GM19351 (cell line): ENCODE results near the gene MRPS10.
A peak's percentile ranks its signal among the peaks of the same experiment; 100 is the strongest.

Source experiments
- ATAC-seq: cut with Tn5 transposase; IDR thresholded peaks from one replicate; pipeline ENCODE4 v1.9.1; 2021; ENCODE audit warnings: mild to moderate bottlenecking, moderate library complexity; ENCODE audit not compliant: unreplicated experiment

Gene MRPS10

DNA sequence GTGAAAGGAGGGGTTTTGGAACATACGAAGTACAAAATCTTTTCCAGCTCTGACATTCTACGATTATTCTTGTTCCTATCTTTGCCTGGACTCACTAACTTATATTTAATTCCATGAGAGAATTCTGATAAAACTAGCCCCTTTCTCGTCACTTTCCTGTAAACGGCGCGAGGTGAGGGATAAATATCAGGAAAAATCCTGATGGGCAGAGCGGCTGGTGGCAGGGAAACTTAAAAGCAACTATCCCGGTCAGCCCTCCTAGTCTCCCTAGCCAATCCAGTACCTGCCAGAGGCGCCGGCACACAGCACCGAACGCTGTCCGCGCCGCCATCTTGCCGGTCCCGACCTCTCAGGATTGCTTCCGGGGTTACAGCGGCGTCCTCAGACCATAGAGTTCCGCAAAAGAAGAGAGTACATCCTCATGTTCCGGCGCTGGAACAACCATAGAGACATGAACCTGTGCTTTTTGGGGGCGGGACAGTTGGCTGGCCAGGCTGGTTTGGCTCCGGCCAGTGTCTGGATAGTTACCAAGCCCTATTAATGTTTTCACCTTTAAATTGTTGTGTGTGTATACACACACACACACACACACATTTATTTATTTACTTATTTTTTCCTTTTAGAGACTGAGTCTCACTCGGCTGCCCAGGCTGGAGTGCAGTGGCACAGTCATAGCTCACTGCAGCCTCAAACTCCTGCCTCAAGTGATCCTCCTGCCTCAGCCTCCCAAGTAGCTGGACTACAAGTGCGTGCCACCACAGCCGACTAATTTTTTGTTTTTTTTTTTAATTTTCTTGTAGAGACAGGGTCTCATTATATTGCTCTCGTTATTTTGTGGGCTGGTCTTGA, at the start of gene MRPS10:
TSS of gene MRPS10 (minus strand) at position 343 of the 849 bp plus-strand sequence. CDS start at position 331, 12 bp downstream.
- ATAC-seq = peak; percentile 96

DNA sequence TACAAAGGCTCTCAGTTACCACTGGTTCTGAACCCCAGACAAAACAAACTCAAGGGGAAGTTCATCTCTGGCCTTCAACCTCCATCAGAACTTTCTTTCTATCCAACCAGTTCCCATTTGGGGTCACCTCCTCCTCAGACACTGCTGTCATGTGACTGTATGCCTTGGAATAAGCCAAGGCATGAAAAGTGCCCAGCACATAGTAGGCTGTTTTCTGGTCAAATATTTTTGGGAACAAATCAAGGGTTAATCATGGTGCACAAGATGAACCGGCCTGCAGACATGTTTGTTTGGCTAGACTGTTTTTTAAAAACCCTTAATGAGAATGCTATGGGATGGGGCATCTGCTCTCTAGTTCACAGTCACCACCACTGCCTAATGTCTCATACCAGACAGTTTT, 48.9 kb upstream of the MRPS10 start:
- no peak for ATAC-seq

DNA sequence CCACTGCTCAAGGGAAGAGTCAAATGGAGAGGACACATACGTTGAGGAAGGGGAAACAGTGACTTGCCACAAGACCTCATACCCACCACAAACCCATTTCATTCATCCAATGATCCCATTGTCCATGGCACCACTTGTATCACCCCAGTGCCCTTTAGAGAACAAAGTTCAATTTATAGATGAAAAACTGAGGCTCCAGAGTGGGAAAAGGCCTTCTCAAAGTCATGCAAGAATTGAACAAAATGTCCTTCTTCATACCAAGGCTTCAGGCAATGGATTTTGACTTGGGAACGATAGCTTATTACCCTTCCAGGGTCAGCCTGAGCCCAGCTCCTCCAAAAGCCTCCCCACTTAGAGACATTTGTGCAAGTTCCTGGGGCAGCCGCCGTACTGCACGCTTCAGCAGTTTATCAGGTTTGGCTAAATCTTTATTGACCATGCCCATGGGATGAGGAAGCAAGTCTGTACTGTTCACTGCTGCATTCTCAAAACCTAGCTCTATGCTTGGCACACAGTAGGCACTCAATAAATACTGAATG, 47.3 kb upstream of the MRPS10 start:
- no peak for ATAC-seq

DNA sequence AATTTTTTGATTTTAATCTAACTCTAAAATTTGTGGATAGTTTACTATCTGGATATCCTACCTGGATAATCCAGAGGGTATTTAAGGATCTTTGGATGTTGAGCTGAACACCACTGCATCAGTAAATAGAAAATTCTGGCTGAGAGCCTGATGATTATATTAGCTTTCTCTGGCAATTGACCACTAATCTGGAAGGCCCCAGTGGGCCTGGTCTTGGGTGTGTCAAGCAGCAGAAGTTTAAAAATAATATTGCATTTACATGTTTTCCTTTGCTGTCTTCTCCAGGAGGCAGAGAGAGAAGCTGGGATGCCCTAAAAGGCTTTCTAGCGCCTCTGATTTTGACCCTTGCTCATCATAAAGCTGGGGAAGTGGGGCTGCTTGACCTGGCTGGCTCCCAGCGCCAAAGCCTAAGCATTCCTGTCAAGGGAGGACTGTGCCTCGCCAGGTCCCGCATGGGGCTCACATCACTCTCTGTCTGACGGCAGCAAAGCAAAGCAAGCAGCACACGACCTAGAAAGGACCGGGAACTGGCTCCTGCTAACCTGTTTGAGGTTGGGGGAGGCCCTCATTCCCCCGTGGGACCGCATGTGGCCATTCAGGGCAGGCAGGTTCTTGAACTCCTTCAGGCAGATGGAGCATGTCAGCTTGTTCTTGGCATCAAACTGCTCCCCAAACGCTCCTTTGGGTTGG, 46.6 kb upstream of the MRPS10 start:
- ATAC-seq = no peak

DNA sequence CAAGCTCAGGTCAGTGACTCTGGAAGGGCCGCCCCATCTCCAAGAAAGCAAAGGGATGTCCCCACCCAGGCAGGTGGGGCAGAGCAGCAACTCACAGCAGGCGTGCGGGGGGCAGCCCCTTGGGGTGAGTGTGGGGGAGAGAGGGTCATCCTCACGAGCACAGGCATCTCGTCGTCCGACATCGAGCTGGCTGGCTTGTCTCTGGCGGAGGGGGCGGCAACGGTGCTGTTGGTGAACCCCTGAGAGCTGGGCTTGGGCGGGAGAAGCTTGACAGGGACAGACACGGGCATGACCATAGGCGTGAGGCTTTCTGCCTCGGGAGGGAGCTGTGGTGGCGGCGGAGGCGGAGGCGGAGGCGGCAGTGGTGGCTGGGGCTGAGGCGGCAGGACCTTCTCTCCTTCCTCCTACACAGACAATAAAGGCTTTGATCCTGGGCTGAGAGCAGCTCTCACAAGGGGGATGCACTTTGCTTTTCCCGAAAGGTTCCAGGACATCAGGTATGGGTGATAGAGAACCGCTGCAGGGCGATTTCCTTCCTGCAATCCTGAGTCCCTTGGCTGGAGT, 45.6 kb upstream of the MRPS10 start:
- no peak for ATAC-seq

DNA sequence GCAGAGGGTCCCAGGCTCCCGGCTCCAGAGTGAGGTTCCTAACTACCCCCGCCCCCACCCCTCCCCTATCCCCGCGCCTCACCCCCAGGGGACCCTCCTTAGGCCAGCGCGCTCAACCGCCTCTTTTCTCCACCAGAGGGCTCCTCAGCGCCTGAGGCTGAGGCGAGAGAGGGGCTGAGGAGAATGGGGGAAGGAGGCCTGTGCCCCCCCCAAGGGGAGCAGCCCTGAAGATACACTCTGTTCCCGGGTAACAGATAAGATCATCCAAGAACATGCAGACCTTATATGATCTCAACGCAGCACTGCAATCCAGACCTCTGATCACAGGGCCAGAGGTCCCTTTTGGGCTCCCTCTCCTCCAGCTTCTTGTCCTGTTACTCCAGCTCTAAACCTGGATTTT, 43.3 kb upstream of the MRPS10 start:
- ATAC-seq = no peak

DNA sequence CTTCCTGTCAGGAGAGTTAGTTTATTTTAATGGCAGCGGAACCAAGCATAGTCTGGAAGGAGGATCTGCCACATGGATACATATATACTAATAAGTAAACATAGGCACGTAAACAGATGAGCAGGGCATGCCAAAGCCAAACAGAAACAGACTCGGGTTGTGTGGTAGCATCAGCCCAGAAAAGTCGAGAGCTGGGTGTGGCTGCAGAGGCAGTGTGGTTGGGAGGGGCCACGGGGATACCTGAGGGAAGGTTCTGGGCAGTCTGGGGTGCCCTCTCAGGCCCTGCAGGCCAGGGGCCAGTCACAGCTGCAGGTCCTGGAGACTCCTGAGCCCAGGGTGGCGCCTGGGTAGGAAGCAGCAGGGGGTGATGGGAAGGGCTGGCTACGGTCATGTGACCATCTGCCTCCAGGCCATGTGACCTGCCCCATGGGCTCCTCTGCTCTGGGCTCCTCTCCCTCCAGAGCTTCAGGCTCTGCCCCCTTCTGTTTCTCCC, 42.8 kb upstream of the MRPS10 start:
- ATAC-seq = no peak

DNA sequence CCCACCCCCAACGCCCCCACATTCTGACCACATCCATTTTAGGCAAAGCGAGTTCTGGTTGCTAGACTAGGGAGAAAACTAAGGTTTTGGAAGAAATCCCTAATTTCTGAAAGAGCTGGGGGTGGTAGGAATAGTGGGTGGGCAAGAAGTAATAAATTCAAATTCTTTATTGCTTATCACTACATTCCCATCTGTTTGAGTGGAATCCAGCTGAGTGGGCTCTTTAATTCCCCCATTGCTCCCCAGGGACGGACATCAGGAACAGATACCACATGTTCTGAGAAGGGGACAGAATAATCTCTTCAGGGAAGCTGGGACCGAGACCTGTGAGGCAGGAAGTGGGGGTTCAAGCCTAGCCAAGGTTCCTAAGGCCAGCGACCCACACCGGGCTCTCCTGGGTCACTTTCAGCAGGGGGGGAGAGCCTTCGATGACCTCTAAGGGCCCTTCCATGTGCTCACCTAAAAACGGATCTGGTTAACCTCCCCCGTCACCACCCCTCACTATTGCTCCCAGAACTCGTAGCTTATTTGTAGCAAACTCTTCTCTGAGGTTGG, 42.3 kb upstream of the MRPS10 start:
- no peak for ATAC-seq

DNA sequence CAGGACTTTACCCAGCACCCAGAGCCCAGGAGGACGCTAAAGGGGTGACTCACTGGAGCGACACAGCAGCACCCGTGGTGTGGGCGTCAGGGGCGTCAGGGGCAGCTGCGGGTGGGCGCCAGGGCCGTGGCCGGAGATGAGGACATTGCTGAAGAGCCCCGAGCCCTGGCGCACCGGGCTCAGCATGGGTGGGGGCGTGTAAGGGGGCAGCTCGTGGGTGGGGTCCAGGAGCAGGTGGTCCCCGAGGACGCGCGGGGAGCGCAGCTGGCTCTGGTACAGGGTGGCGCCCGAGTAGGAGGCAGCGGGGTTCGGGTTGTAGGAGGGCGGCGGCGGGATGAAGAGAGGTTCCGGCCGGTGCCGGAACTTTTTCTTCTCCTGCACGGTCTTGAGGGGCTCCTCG, 41.6 kb upstream of the MRPS10 start:
- no peak for ATAC-seq

DNA sequence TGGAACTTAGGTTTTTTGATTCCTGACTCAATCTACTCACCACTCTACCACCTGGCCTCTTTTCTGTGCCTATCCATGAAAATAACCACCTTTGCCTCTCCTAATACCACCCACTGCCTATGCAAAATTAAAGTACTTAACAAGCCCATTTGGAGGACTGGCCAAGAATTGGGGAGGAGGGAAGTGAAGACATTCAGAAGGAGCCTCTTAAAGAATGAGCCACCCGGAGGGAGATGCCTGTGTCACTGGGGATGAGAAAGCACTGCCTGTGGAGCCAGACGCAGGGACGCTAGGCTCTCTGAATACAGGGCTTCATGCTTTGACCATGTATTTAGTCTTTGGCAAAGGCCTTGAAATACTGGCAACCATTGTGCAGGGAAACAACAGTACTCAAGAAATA, 40.0 kb upstream of the MRPS10 start:
- ATAC-seq = no peak

DNA sequence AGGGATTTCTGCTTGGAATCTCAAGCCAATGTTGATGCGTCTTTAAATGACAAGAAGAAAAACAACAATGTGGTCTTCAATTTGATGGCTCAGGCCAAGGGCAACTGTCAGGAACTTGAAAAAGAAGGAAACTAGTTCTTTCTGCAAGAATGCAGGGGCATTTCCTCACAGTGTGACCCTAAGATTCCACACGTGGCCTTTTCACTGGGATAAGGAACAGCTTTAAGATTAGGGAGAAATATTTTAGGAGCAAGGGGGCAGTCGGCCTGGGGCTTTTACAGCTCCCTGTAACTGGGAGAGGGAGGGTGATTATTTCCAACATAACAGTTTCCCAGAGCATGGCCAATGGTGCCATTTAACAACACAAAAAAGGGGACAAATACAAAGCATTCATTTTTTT, 39.4 kb upstream of the MRPS10 start:
- ATAC-seq = no peak

DNA sequence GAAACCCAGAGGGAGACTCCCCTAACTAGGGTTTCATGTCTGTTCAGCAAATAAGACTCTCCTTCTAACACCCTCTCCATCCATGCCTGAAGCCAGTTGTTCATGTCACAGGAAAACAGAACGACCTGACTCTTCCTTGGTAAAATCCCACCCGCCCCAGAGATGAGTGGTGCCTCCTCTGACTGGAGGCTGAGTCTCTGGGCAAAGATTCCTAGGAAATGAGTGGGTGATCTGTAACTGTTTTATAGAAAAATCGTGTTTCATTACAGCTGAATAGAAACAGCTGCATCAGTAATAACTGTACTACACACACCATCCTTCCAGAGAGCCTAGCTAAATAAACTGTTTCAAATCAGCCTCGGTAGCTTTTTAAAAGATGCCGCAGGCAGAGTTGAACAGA, 37.4 kb upstream of the MRPS10 start:
- ATAC-seq = no peak

DNA sequence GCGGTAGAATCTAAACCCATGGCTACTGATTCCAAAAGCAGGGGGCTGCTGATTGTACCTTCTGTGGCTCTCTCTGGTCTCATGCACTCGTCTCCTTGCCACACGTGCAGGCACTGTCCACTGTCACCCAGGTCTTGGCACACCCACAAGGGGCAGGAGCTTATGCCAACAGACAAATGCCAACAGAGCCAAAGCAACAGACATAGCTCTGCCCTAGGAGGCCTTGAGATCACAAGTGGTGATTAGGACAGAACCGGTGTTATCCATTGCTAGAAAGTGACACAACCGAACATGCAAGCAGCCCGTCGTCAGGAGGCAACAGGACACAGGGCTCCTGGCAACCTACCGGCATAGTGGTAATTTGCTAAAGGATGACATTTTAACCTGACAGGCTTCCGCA, 36.8 kb upstream of the MRPS10 start:
- ATAC-seq = no peak

DNA sequence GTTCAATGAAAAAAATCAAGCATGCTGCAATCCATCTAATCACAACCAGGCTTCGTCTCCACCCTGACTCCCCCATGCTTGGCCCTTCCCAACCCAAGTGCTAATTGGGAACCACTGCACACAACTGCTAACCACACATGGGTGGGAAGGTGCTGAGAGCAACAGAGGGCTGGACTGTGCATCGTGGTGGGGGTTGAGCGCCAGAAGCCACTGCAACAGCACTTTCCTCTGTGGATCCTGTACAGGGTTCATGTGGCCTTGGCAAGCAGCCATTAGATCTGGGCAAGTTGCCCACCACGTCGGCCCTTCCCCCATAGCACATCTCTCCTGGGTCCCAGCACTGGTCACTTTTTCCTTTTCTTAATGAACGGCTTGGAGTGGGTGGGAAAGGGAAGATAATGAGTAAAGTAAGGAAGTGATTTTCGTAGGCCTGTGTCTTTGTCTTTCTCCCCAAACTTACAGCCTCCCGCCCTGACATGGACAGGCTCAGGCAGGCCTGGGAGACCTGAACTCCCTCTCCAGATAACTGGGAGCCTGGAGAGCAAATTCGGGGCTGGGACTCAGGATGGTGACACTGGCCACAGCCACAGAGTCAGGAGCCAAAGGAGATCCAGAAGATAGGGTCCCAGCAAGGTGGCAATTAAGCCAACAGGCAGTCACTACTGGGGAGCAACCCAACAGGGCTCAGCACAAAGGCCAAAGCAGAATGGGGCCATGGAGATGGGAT, 34.4 kb upstream of the MRPS10 start:
- no peak for ATAC-seq

DNA sequence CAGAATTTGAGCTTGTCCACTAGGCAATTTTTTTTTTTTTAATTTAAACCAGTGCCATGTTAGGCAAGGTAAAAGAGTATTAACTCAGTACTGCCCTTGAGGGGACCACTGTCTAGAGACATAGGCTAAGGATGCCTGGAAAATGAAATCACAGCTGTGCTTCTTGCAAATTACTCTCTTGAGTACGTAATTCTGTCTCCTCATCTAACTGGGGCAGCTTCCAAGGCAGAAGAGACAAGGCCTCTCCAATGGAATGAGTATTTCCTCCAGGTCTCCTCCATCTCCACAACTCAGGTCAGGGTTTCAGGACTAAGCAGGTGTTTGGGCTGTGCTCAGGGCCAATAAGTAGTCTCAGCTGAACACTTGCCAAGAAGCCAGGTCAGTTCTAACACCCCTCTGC, 33.8 kb upstream of the MRPS10 start:
- ATAC-seq = no peak

DNA sequence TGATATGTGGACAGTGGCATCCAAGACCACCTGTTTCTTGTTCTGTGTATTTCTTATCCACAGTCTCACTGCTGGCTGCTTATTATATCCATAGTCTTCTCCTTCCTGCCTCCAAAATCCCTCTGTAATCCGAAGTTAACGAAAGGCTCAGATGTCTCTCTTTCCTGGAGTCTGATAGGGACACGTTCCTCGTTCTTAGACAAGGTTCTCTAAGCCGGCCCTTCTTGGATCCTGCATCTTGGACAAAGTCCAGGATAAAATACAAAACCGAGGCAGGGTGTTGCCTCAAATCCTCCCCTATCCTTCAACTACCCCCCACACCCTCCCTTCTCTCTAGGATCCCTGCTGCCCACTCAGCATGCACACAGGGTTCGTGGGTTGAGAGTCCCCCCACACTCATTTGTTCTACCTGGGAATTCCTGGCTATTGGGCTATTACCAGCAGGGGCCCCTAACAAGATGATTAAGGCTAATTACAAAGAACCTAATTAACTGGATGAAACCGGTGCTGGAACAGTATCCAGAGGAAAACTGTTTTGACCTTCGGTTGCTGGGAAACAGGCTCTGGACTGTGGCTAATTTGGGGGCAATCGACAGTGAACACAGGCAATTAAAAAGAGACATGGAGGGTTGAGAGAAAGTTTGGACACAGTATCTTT, 32.7 kb upstream of the MRPS10 start:
- no peak for ATAC-seq

DNA sequence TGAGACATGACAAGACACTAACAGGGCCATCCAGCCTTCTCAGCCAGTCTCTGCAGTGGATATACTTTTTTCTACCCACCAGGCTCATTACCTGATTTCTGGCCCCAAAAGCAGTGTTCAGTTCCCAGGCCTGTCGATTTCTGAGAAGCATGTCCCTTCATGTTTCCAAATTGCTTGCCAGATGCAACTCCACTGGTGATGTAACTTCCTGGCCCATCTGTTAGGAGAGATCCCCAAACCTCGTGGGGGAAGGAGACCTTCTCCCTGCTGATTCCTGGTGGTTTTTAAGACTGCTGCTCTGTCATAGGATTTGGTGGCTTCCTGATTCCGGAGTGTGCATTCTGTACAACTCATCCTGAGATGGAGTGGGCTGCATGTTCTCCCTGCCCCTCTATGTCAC, 31.6 kb upstream of the MRPS10 start:
- no peak for ATAC-seq

DNA sequence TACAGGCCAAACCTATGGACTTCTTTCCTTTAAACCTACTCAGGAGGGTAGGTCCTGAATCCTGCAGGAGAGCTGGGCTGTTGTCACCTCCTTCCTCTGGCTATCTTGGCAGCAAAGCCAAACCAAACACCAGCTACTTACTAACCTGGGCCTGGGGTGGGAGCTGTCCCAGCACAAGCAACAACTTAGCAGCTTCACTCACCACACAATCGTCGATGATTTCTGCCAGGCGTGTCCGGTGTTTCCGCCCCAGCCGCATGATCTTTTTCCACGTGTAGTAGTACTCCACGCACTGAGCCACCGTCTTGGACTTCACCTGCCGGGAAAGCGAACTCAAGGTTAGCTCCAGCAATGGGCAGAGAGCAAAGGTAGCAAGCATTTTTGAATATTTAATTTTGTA, 25.4 kb upstream of the MRPS10 start:
- ATAC-seq = no peak

DNA sequence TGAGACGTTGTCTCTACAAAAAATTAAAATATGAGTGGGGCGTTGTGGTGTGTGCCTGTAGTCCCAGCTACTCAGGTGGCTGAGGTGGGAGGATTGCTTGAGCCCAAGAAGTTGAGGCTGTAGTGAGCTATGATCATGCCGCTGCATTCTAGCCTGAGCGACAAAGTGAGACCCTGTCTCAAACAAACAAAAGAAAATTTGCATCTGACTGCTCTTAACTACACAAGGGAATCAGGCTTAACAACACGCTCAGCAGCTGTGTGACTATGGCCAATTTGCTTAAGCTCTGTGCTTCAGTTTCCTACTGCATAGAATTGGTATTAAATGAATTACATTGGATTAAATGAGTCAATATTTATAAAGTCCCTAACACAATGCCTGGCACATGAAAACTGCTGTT, 24.3 kb upstream of the MRPS10 start:
- ATAC-seq = no peak

DNA sequence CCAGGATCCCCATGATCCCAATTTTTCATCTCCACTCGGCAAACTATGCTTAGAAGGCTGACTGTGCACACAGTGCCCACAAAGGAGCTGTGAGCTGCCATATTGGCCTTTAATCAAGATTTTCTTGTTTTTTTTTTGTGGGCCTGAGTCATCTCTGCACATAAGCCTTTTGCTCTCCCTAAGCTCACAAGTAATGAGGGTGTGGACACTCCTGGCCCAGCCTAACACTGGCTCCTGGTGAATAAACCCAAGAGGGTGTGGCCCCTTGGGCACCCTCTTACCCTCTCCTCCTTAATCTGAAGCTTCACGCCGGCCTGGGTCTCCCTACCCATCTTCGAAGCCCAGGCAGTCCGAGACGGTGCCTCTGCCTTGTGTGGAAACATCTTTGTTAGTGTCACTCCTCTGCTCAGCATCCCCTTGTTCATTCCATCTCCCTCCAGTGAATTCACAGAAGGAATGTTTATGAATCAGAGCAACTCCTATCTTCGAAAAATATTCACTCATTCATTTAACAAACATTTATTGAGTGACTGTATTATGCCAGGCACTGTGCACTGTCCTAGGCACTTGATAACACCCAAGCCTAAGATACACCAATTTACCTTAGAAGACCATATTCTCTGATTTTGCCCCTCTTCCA, 22.2 kb upstream of the MRPS10 start:
- no peak for ATAC-seq
